SHP77 (cell line): Measurements from ENCODE around the gene ZNF575.
"Not testable (repeated sequence)": the region's sequence is repeated elsewhere in the genome, so short reads cannot be mapped to it uniquely, and the experiment has no call there.

ENCODE experiments used
- DNase-seq, 2 experiments: peaks; one replicate each; lab custom pipeline; 2025; lab: John Stamatoyannopoulos, UW

The ZNF575 gene

GRCh38 chr19:43541920-43542650, 9.1 kb downstream of the ZNF575 start:
- no peak for DNase-seq

- no peak for DNase-seq
Measured at GRCh38 chr19:43544077-43544476, 11.1 kb downstream of the ZNF575 start.

GRCh38 chr19:43545276-43545675, 12.3 kb downstream of the ZNF575 start:
- no peak for DNase-seq

GRCh38 chr19:43545981-43546380, 13.0 kb downstream of the ZNF575 start:
- no peak for DNase-seq

GRCh38 chr19:43546581-43546980, 13.6 kb downstream of the ZNF575 start:
- no peak for DNase-seq

GRCh38 chr19:43547926-43548325, 14.9 kb downstream of the ZNF575 start:
- DNase-seq: not testable (repeated sequence)

GRCh38 chr19:43548706-43549105, 15.7 kb downstream of the ZNF575 start:
- no peak for DNase-seq

- no peak for DNase-seq
Measured at GRCh38 chr19:43551399-43552197, 18.6 kb downstream of the ZNF575 start.

GRCh38 chr19:43552198-43552450, 19.1 kb downstream of the ZNF575 start:
- DNase-seq: no peak

- no peak for DNase-seq
Measured at GRCh38 chr19:43552616-43553015, 19.6 kb downstream of the ZNF575 start.

GRCh38 chr19:43553656-43554055, 20.7 kb downstream of the ZNF575 start:
- DNase-seq: no peak

- no peak for DNase-seq
Measured at GRCh38 chr19:43554317-43554895, 21.4 kb downstream of the ZNF575 start.

- peak; percentile 61 to 69 for DNase-seq
Measured at GRCh38 chr19:43555185-43555770, 22.3 kb downstream of the ZNF575 start.

GRCh38 chr19:43560687-43561086, 27.7 kb downstream of the ZNF575 start:
- no peak for DNase-seq

- DNase-seq: no peak
Measured at GRCh38 chr19:43561139-43561970, 28.4 kb downstream of the ZNF575 start.

GRCh38 chr19:43562226-43562697, 29.3 kb downstream of the ZNF575 start:
- no peak for DNase-seq

GRCh38 chr19:43562698-43563241, 29.8 kb downstream of the ZNF575 start:
- DNase-seq: peak in 1 of 2 experiments; percentile 36

- DNase-seq: no peak
Measured at GRCh38 chr19:43563816-43564457, 30.9 kb downstream of the ZNF575 start.

GRCh38 chr19:43564800-43565199, 31.8 kb downstream of the ZNF575 start:
- DNase-seq: no peak

GRCh38 chr19:43569657-43570056, 36.7 kb downstream of the ZNF575 start:
- no peak for DNase-seq

GRCh38 chr19:43570174-43570791, 37.3 kb downstream of the ZNF575 start:
- peak; percentile 73 for DNase-seq
